Muscle layer of duodenum (tissue), 2 donors: Measurements from ENCODE around the gene SVOP.
"Not testable (repeated sequence)": the region's sequence is repeated elsewhere in the genome, so short reads cannot be mapped to it uniquely, and the experiment has no call there.

Experiments
- H3K27ac ChIP-seq: one replicate; pipeline ENCODE4 v1.7.0; 2013; ENCODE audit warnings: mild to moderate bottlenecking, low read length
- H3K27me3 ChIP-seq: one replicate; pipeline ENCODE4 v1.7.0; 2013; ENCODE audit warnings: low read depth, mild to moderate bottlenecking, control low read depth, low read length
- H3K36me3 ChIP-seq, 2 donors: one replicate each; pipeline ENCODE4 v1.7.0; 2013; ENCODE audit warnings: low read length in 2 of 2, control low read depth in 1 of 2, mild to moderate bottlenecking in 1 of 2; ENCODE audit not compliant: insufficient read depth in 2 of 2, control insufficient read depth in 1 of 2
- H3K4me1 ChIP-seq, 2 donors: one replicate each; pipeline ENCODE4 v1.7.0; 2013; ENCODE audit warnings: low read length in 2 of 2, mild to moderate bottlenecking in 2 of 2, control low read depth in 1 of 2, moderate library complexity in 1 of 2; ENCODE audit not compliant: insufficient read depth in 2 of 2, control insufficient read depth in 1 of 2
- H3K4me3 ChIP-seq, 2 donors: one replicate each; pipeline ENCODE4 v1.7.0; 2013; ENCODE audit warnings: low read length in 2 of 2, low read depth in 1 of 2, mild to moderate bottlenecking in 1 of 2
- H3K9me3 ChIP-seq, 2 donors: one replicate each; pipeline ENCODE4 v1.7.0; 2013; ENCODE audit warnings: low read length in 2 of 2, control low read depth in 1 of 2, mild to moderate bottlenecking in 1 of 2; ENCODE audit not compliant: control insufficient read depth in 1 of 2
- donor health status: healthy.

The SVOP gene

GRCh38 chr12:109028624-109029023 lies 7.8 kb upstream of the SVOP start:
- not testable (repeated sequence) for H3K9me3 ChIP-seq, H3K27ac ChIP-seq, H3K4me1 ChIP-seq, H3K4me3 ChIP-seq, H3K36me3 ChIP-seq, H3K27me3 ChIP-seq

GRCh38 chr12:109027767-109028166 lies 6.9 kb upstream of the SVOP start:
- Histone ChIP-seq H3K9me3 (no peaks in the 10 kb centered on the region), H3K27me3 (no peaks in the 10 kb centered on the region), H3K36me3 (no peaks in the 10 kb centered on the region), H3K4me3 (no peak overlapping the region), H3K27ac (no peak overlapping the region), H3K4me1 (no peaks in the 10 kb centered on the region)

GRCh38 chr12:109020146-109020795 lies 597 bp downstream of the SVOP start:
- H3K27me3 ChIP-seq = no peaks in the 10 kb centered on the region
- H3K9me3 ChIP-seq = no peaks in the 10 kb centered on the region
- no peak overlapping the region for H3K27ac ChIP-seq
- no peak overlapping the region for H3K4me3 ChIP-seq
- H3K36me3 ChIP-seq = no peaks in the 10 kb centered on the region
- H3K4me1 ChIP-seq = peaks cover 0 to 8% of the 10 kb centered on the region in 2 donors

GRCh38 chr12:109018296-109018695 lies 2.6 kb downstream of the SVOP start:
- Histone ChIP-seq H3K4me3 (no peak overlapping the region), H3K4me1 (peaks cover 0 to 8% of the 10 kb centered on the region in 2 donors), H3K36me3 (no peaks in the 10 kb centered on the region), H3K27me3 (no peaks in the 10 kb centered on the region), H3K27ac (no peak overlapping the region), H3K9me3 (no peaks in the 10 kb centered on the region)

GRCh38 chr12:109016978-109017377 lies 3.9 kb downstream of the SVOP start:
- no peak overlapping the region for H3K4me3 ChIP-seq
- peaks cover 0 to 8% of the 10 kb centered on the region in 2 donors for H3K4me1 ChIP-seq
- no peaks in the 10 kb centered on the region for H3K36me3 ChIP-seq
- no peak overlapping the region for H3K27ac ChIP-seq
- no peaks in the 10 kb centered on the region for H3K27me3 ChIP-seq
- no peaks in the 10 kb centered on the region for H3K9me3 ChIP-seq

- Histone ChIP-seq H3K27me3 (no peaks in the 10 kb centered on the region), H3K4me3 (no peak overlapping the region), H3K4me1 (peaks cover 0 to 5% of the 10 kb centered on the region in 2 donors), H3K27ac (no peak overlapping the region), H3K36me3 (no peaks in the 10 kb centered on the region), H3K9me3 (no peaks in the 10 kb centered on the region)
Measured at GRCh38 chr12:109016016-109016415, 4.9 kb downstream of the SVOP start.

GRCh38 chr12:109014984-109015765 lies 5.7 kb downstream of the SVOP start:
- Histone ChIP-seq H3K9me3 (no peaks in the 10 kb centered on the region), H3K4me3 (no peak overlapping the region), H3K4me1 (no peaks in the 10 kb centered on the region), H3K27me3 (no peaks in the 10 kb centered on the region), H3K27ac (no peak overlapping the region), H3K36me3 (no peaks in the 10 kb centered on the region)

GRCh38 chr12:109010259-109010658 lies 10.6 kb downstream of the SVOP start:
- Histone ChIP-seq H3K4me1 (no peaks in the 10 kb centered on the region), H3K9me3 (no peaks in the 10 kb centered on the region), H3K4me3 (no peak overlapping the region), H3K36me3 (no peaks in the 10 kb centered on the region), H3K27ac (no peak overlapping the region), H3K27me3 (no peaks in the 10 kb centered on the region)

- no peak overlapping the region for H3K27ac ChIP-seq
- H3K4me3 ChIP-seq = no peak overlapping the region
- H3K27me3 ChIP-seq = no peaks in the 10 kb centered on the region
- no peaks in the 10 kb centered on the region for H3K36me3 ChIP-seq
- H3K9me3 ChIP-seq = no peaks in the 10 kb centered on the region
- H3K4me1 ChIP-seq = no peaks in the 10 kb centered on the region
Measured at GRCh38 chr12:109009766-109010165, 11.1 kb downstream of the SVOP start.

GRCh38 chr12:109004017-109004416 lies 16.9 kb downstream of the SVOP start:
- Histone ChIP-seq H3K4me3 (no peak overlapping the region), H3K4me1 (no peaks in the 10 kb centered on the region), H3K27me3 (no peaks in the 10 kb centered on the region), H3K36me3 (no peaks in the 10 kb centered on the region), H3K27ac (no peak overlapping the region), H3K9me3 (no peaks in the 10 kb centered on the region)

- Histone ChIP-seq H3K4me1 (no peaks in the 10 kb centered on the region), H3K4me3 (no peak overlapping the region), H3K27me3 (peaks cover 4% of the 10 kb centered on the region)
Measured at GRCh38 chr12:108996320-108996719, 24.5 kb downstream of the SVOP start.

More at GRCh38 chr12:108996320-108996719, 24.5 kb downstream of the SVOP start:
- Histone ChIP-seq H3K27ac (no peak overlapping the region), H3K9me3 (no peaks in the 10 kb centered on the region), H3K36me3 (no peaks in the 10 kb centered on the region)
